GM19351 (cell line): ENCODE results near the gene CDK6.

Experiments
- ATAC-seq: cut with Tn5 transposase; IDR thresholded peaks from one replicate; pipeline ENCODE4 v1.9.1; 2021; ENCODE audit warnings: mild to moderate bottlenecking, moderate library complexity; ENCODE audit not compliant: unreplicated experiment

CDK6 gene

DNA sequence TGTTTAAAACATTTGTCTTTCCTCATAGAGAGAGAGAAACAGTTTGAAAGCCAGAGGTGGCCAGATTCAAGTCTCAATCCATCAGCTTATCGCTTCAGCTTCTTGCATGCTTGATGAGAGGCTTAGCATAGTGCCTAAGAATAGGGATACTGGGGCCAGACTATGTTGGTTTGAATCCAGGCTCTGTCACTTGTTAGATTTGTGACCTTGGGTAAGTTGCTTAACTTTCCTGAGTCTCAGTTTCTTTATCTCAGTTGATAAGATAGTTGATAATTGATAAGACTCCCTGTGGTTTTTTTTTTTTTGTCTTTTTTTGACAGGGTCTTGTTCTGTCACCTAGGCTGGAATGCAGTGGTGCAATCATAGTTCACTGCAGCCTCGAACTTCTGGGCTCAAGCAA, 12.1 kb upstream of the CDK6 start:
- ATAC-seq: no peak

DNA sequence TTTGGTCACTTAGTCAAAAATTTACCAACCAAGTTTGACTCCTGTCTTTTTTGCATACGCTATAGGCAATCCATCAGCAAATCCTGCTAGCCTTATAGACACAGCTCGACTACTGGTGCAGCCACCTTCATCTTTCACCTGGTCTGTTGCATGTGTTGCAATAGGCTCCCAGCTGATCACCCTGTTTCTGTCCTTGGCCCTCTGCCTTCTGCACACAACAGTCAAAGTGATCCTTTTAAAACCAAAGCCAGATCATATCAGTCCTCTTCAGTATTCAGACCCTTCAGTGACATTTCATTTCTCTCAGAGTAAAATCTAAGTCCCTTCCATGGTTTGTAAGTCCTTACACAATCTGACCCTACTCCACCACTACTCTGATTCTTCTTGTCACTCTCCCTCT, 10.9 kb upstream of the CDK6 start:
- no peak for ATAC-seq

DNA sequence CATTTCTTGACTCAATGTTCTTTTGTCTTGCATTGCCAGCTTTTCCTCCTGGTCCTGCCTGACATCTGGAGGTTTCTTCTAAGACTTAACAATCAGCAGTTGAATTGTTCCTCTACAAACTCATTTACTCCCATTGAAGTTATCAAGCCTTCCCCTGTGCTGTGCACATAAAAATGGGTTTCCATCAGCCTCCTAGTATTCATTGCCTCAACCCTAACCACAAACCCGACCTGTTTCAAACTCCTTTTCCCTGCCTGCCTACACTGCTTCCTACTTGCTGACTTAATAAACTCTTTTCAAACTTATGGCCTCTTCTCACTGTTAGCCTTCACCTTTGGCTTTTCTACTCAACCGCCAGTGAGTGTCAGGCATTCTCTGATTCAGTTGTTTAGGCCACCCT, 9.4 kb upstream of the CDK6 start:
- ATAC-seq: no peak

DNA sequence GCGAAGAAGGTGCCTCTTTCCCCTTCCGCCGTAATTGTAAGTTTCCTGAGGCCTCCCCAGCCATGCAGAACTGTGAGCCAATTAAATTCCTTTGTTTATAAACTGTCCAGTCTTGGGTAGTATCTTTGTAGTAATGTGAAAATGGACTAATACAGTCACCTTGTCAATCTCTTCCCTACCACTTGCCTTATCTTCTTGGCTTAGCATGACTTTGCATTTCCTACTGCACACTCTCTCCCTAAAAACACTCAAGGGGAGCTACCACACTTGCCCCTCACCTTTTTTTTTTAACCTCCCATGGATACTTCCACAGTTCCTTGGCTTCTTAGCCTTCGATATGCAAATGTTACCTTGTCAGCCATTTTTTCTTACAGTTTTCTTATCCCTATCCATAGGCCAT, 7.4 kb upstream of the CDK6 start:
- ATAC-seq: no peak

DNA sequence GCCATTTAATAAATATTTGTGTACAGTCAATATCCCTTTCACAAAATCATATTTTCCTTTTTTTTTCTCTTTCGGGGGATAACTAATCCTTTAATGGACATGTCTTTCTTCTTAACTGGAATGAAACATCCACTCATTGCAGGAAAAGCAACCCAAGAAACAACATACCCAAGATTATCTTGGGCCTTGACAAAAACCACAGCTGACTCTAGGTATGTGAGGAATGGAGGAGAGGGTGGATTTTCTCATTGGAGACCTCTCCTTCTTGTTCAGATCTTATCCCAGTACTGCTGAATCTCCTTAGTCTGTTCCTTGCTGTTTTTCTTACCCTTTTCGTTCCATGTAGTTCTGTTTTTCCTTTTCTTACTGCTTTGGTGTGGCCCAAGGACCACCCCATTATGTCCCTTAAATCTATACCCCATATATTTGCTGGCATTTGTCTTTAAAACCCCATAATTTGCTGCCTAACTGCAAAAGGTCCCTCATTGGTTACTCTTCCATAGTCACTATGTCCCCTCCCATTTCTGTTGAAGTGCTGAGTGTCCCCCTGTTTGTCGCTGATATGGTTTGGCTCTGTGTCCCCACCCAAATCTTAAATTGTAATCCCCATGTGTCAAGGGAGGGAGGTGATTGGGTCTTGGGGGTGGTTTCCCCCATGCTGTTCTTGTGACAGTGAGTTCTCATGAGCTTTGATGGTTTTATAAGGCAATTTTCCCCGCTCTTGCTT, 6.8 kb upstream of the CDK6 start:
- no peak for ATAC-seq

GRCh38 chr7:92841192-92841591, 4.8 kb upstream of the CDK6 start:
- ATAC-seq: no peak

- no peak for ATAC-seq
These were observed 3.9 kb upstream of the CDK6 start for GRCh38 chr7:92840316-92840715.

- ATAC-seq: no peak
These were observed 3.5 kb upstream of the CDK6 start for GRCh38 chr7:92839901-92840300.

- no peak for ATAC-seq
These were observed 2.6 kb upstream of the CDK6 start for GRCh38 chr7:92838934-92839333.

- ATAC-seq: no peak
These were observed 802 bp upstream of the CDK6 start for GRCh38 chr7:92837000-92837749.

- ATAC-seq: peak; percentile 8
These were observed 403 bp downstream of the CDK6 start for GRCh38 chr7:92835851-92836488.

DNA sequence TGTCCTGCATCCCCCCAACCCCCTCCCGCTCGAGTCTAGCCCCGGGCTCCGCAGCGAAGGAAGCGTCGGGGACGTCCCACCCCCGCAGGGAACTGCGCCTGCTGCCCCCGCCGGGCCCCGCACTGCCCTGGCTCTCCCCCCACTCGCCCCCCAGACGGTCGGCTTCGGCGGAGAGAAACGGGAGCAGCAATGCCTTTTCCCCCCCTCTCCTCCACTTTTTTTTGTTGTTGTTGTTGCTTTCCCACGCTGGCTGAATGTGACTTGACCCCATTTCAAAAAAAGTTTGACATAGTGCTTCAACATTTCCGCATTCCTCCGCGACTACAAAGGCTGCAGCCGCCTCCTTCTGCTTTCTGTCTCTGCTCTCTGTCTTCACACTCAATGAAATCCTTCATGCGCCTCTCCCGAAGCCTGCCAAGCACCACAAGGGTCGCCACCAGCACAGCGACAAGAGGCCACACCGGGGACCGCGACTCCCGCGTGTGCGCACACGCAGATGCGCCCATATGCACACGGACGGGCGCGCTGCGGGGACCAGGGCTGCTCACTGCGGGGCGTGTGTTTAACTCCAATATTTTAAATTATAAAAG, 1.0 kb downstream of the CDK6 start:
- peak; percentile 8 for ATAC-seq

- no peak for ATAC-seq
These were observed 1.7 kb downstream of the CDK6 start for GRCh38 chr7:92834507-92835260.

GRCh38 chr7:92833766-92834506, 2.4 kb downstream of the CDK6 start:
- peak; percentile 40 for ATAC-seq

DNA sequence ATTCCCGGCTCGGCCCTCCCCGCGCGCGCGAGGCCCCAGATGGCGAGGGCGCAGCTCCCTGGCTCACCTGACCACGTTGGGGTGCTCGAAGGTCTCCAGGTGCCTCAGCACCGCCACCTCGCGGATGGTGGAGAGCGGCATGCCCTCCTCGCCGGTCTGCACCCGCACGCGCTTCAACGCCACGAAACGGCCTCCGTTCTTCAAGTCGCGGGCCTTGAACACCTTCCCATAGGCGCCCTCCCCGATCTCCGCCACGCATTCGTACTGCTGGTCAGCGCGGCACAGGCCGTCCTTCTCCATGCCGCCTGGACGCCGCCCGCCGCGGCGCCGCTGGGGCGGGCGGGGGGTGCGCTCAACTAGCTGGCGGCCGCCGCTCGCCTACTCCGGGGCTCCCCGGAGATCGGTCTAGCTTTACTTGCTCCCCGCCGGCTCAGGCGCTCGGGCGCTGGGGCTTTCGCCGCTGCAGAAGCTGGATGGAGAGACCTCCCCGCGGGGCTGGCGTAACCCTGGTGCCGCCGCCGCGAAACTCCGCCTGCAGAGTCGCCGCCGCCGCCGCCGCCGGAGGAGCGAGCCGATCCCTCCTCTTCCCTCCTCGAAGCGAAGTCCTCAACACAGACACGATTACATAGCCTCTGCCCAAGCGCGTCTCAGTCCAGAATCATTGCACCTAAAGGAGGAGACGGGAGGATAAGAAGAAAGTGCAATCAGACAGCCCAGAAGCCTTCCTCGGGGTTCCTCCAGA, 3.2 kb downstream of the CDK6 start:
- ATAC-seq: peak; percentile 59

- ATAC-seq: peak; percentile 3
These were observed 3.8 kb downstream of the CDK6 start for GRCh38 chr7:92832534-92833023.

DNA sequence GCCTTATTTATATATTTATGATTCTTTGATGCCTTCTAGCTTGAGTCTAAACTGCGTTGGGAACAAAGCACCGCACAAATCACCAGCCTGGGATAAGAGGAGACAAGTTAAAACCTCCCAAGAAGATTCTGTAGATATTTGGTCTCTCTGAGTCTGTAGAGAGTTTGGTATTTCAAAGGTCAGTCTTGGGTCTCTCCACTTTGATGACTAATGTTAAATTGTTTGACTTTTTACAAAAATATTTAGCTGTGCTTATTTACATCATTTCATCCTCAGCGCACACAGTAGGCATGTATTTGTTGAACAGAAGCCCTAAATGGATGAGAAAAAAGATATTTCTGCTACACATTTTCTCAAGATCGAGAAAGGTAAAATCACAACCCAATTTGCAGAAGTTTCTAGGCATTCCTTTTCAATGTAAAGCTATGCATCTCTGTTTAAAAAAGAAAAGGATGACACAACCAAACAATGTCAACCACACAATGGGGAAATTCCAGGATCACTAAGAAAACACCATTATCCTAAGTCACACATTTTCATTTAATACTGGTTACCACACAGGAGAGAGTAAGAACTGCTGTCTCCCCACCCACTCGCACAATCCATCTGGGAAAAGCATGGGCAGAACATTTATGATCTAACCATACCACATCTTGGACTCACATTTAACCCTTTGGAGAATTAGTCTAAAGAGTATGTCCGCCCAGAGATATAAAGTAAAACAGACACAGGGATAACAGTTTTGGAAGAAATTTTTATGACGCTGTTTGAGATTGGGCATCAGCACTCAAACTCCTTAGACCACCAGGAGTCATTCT, 4.4 kb downstream of the CDK6 start:
- ATAC-seq: no peak

- no peak for ATAC-seq
These were observed 5.8 kb downstream of the CDK6 start for GRCh38 chr7:92830532-92831110.
